Neuronal stem cell (in vitro differentiated cells): ENCODE measurements around the gene PGLYRP1.

Experiments used
- DNase-seq: peaks from one replicate; pipeline ENCODE4 v3.0.0-alpha.2; 2013; ENCODE audit warnings: low spot score
- H2AFZ ChIP-seq: one replicate; pipeline ENCODE4 v1.6.1; 2013; ENCODE audit warnings: mild to moderate bottlenecking, low read length, inconsistent platforms
- H2AK5ac ChIP-seq: 2 replicates; pipeline ENCODE4 v1.6.1; 2013; ENCODE audit warnings: low read depth, mild to moderate bottlenecking, inconsistent platforms, low read length, moderate library complexity, mixed read lengths
- H2BK120ac ChIP-seq: 2 replicates; pipeline ENCODE4 v1.6.1; 2013; ENCODE audit warnings: low read depth, mild to moderate bottlenecking, inconsistent platforms, low read length, moderate library complexity, mixed read lengths
- H2BK12ac ChIP-seq: one replicate; pipeline ENCODE4 v1.6.1; 2013; ENCODE audit warnings: low read length, inconsistent platforms
- H2BK15ac ChIP-seq: 2 replicates; pipeline ENCODE4 v1.6.1; 2013; ENCODE audit warnings: mild to moderate bottlenecking, low read length, inconsistent platforms, mixed read lengths
- H2BK5ac ChIP-seq: one replicate; pipeline ENCODE4 v1.6.1; 2013; ENCODE audit warnings: inconsistent platforms, mild to moderate bottlenecking, low read length, moderate library complexity
- H3K14ac ChIP-seq: one replicate; pipeline ENCODE4 v1.6.1; 2013; ENCODE audit warnings: low read length, inconsistent platforms
- H3K18ac ChIP-seq: 2 replicates; pipeline ENCODE4 v1.6.1; 2013; ENCODE audit warnings: low read length, inconsistent platforms
- H3K23ac ChIP-seq: 2 replicates; pipeline ENCODE4 v1.6.1; 2013; ENCODE audit warnings: low read depth, mild to moderate bottlenecking, mixed read lengths, low read length, inconsistent platforms; ENCODE audit not compliant: poor library complexity
- H3K27ac ChIP-seq: replicated peaks from 3 replicates; pipeline ENCODE4 v1.5.1; 2013; ENCODE audit warnings: low read length, inconsistent platforms
- H3K27me3 ChIP-seq, 3 experiments: 2 replicates each; pipeline ENCODE4 v1.6.1; 2013; ENCODE audit warnings: low read length in 3 of 3, mild to moderate bottlenecking in 2 of 3, inconsistent platforms in 1 of 3, low read depth in 1 of 3, mixed read lengths in 1 of 3, moderate library complexity in 1 of 3; ENCODE audit not compliant: control insufficient read depth in 3 of 3, insufficient read depth in 3 of 3
- H3K36me3 ChIP-seq, 2 donors: replicated peaks in 1 of 2; 2 replicates each; pipeline ENCODE4 v1.6.1; 2013; ENCODE audit warnings: low read length in 2 of 2; ENCODE audit not compliant: control insufficient read depth in 2 of 2, insufficient read depth in 2 of 2
- H3K4ac ChIP-seq: 2 replicates; pipeline ENCODE4 v1.6.1; 2013; ENCODE audit warnings: inconsistent platforms, mild to moderate bottlenecking, low read length, moderate library complexity
- H3K4me1 ChIP-seq, 2 donors: 1 replicate in 1 of 2; 2 replicates in 1 of 2; pipeline ENCODE4 v1.6.1; 2013; ENCODE audit warnings: low read length in 2 of 2, low read depth in 1 of 2; ENCODE audit not compliant: control insufficient read depth in 2 of 2, insufficient read depth in 1 of 2
- H3K4me2 ChIP-seq: one replicate; pipeline ENCODE4 v1.6.1; 2013; ENCODE audit warnings: mild to moderate bottlenecking, low read length, inconsistent platforms; ENCODE audit not compliant: insufficient read depth, poor library complexity, severe bottlenecking
- H3K4me3 ChIP-seq, 2 donors: 2 replicates each; pipeline ENCODE4 v1.5.1; 2013; ENCODE audit warnings: low read length in 2 of 2, mild to moderate bottlenecking in 2 of 2, inconsistent platforms in 1 of 2, moderate library complexity in 1 of 2
- H3K79me1 ChIP-seq: one replicate; pipeline ENCODE4 v1.6.1; 2013; ENCODE audit warnings: low read depth, mild to moderate bottlenecking, inconsistent platforms, low read length, moderate library complexity
- H3K9ac ChIP-seq: one replicate; pipeline ENCODE4 v1.6.1; 2013; ENCODE audit warnings: mild to moderate bottlenecking, low read depth, low read length, inconsistent platforms; ENCODE audit not compliant: poor library complexity
- H3K9me3 ChIP-seq, 2 donors: replicated peaks in 1 of 2; 2 replicates each; pipeline versions ENCODE3 to v1.6.1; 2013; ENCODE audit warnings: low read length in 2 of 2, mild to moderate bottlenecking in 2 of 2, inconsistent platforms in 1 of 2, low read depth in 1 of 2, mixed read lengths in 1 of 2, moderate library complexity in 1 of 2; ENCODE audit not compliant: control insufficient read depth in 2 of 2, insufficient read depth in 1 of 2
- H4K8ac ChIP-seq: one replicate; pipeline ENCODE4 v1.6.1; 2013; ENCODE audit warnings: low read depth, mild to moderate bottlenecking, inconsistent platforms, low read length, moderate library complexity
- H4K91ac ChIP-seq: one replicate; pipeline ENCODE4 v1.6.1; 2013; ENCODE audit warnings: low read length, low read depth, mild to moderate bottlenecking, inconsistent platforms; ENCODE audit not compliant: poor library complexity
- WGBS, 2 donors: extraction: QIAGEN DNeasy Blood & Tissue Kit; methylation state at CpG; one replicate each; pipeline ENCODE4 v1.1.7; 2013; ENCODE audit warnings: missing lambda C conversion rate in 2 of 2, mixed read lengths in 1 of 2; ENCODE audit not compliant: insufficient read length in 2 of 2, insufficient replicate concordance in 1 of 2; ENCODE audit errors: extremely low coverage in 2 of 2; 5-methylcytosine and 5-hydroxymethylcytosine counted together

Gene PGLYRP1

GRCh38 chr19:46006411-46006810, 16.4 kb downstream of the PGLYRP1 start:
- H2BK15ac ChIP-seq = peak overlapping the region; percentile 9
- H3K36me3 ChIP-seq = peaks cover 9 to 55% of the 10 kb centered on the region in 2 donors
- H3K4me3 ChIP-seq = no peak overlapping the region
- H4K91ac ChIP-seq = no peak overlapping the region
- no peak overlapping the region for H3K4me2 ChIP-seq
- no CpG with 5 or more reads among the region's 13 CpGs for WGBS, 2 donors
- no peak overlapping the region for H2AFZ ChIP-seq
- H3K9me3 ChIP-seq = peaks cover 0 to 1% of the 10 kb centered on the region in 2 donors
- no peak overlapping the region for H3K4ac ChIP-seq
- no peak overlapping the region for H3K14ac ChIP-seq
- H3K18ac ChIP-seq = no peak overlapping the region
- no peak overlapping the region for H2BK120ac ChIP-seq
- H3K79me1 ChIP-seq = peaks cover 1% of the 10 kb centered on the region
- no peaks in the 10 kb centered on the region for H3K27me3 ChIP-seq
- no peak overlapping the region for H3K27ac ChIP-seq
- H2AK5ac ChIP-seq = peak overlapping the region; percentile 47
- no peak for DNase-seq
- no peaks in the 10 kb centered on the region for H3K4me1 ChIP-seq
- H3K9ac ChIP-seq = no peak overlapping the region
- no peak overlapping the region for H3K23ac ChIP-seq
- H2BK12ac ChIP-seq = no peak overlapping the region
- no peak overlapping the region for H4K8ac ChIP-seq
- no peak overlapping the region for H2BK5ac ChIP-seq

- Histone ChIP-seq H2BK12ac (no peak overlapping the region), H2BK5ac (no peak overlapping the region), H4K8ac (no peak overlapping the region), H3K79me1 (peaks cover 5% of the 10 kb centered on the region), H3K4me1 (peaks cover 4 to 10% of the 10 kb centered on the region in 2 donors), H4K91ac (no peak overlapping the region), H3K4ac (no peak overlapping the region), H2AFZ (no peak overlapping the region), H3K4me3 (peak overlapping the region in 1 of 2 donors; percentile 53), H2BK120ac (no peak overlapping the region), H3K23ac (no peak overlapping the region), H3K4me2 (no peak overlapping the region), H3K27me3 (peaks cover 0 to 3% (median 0%) of the 10 kb centered on the region in 3 experiments), H3K14ac (no peak overlapping the region), H2BK15ac (no peak overlapping the region), H3K9me3 (no peaks in the 10 kb centered on the region), H3K27ac (no peak overlapping the region), H3K9ac (no peak overlapping the region), H2AK5ac (no peak overlapping the region), H3K18ac (no peak overlapping the region), H3K36me3 (peaks cover 3 to 38% of the 10 kb centered on the region in 2 donors)
- DNase-seq = no peak
- WGBS, 2 donors = no CpG with 5 or more reads among the region's 15 CpGs
These were observed 20.1 kb downstream of the PGLYRP1 start for GRCh38 chr19:46002678-46003275.

- Histone ChIP-seq H2BK5ac (no peak overlapping the region), H3K4me1 (peaks cover 8 to 14% of the 10 kb centered on the region in 2 donors), H3K14ac (peak overlapping the region; percentile 47), H3K9ac (no peak overlapping the region), H3K27ac (no peak overlapping the region), H3K18ac (peak overlapping the region; percentile 85), H2BK120ac (no peak overlapping the region), H2BK12ac (no peak overlapping the region), H3K79me1 (peaks cover 3% of the 10 kb centered on the region), H4K8ac (no peak overlapping the region), H3K4me3 (peak overlapping the region in 1 of 2 donors; percentile 74), H3K23ac (no peak overlapping the region), H2BK15ac (no peak overlapping the region), H3K36me3 (peaks cover 3 to 21% of the 10 kb centered on the region in 2 donors), H3K9me3 (no peaks in the 10 kb centered on the region), H2AFZ (no peak overlapping the region), H3K4me2 (peak overlapping the region; percentile 90), H2AK5ac (no peak overlapping the region), H4K91ac (no peak overlapping the region), H3K4ac (no peak overlapping the region), H3K27me3 (peaks cover 0 to 3% (median 0%) of the 10 kb centered on the region in 3 experiments)
- peak; percentile 40 for DNase-seq
- WGBS, 2 donors = no CpG with 5 or more reads among the region's 34 CpGs
These were observed 22.2 kb downstream of the PGLYRP1 start for GRCh38 chr19:46000491-46001246.

- no peak overlapping the region for H4K8ac ChIP-seq
- H3K18ac ChIP-seq = no peak overlapping the region
- H3K27ac ChIP-seq = no peak overlapping the region
- H2BK15ac ChIP-seq = peak overlapping the region; percentile 22
- WGBS, 2 donors = no CpG with 5 or more reads among the region's 14 CpGs
- H2BK5ac ChIP-seq = no peak overlapping the region
- no peak overlapping the region for H3K23ac ChIP-seq
- H2BK12ac ChIP-seq = no peak overlapping the region
- no peak overlapping the region for H4K91ac ChIP-seq
- peak overlapping the region; percentile 56 for H3K4me2 ChIP-seq
- no peak overlapping the region for H2AK5ac ChIP-seq
- peaks cover 0 to 3% (median 0%) of the 10 kb centered on the region in 3 experiments for H3K27me3 ChIP-seq
- H3K4me1 ChIP-seq = peaks cover 8 to 16% of the 10 kb centered on the region in 2 donors
- H3K9me3 ChIP-seq = no peaks in the 10 kb centered on the region
- H3K14ac ChIP-seq = no peak overlapping the region
- H3K36me3 ChIP-seq = peaks cover 3 to 16% of the 10 kb centered on the region in 2 donors
- no peak overlapping the region for H2AFZ ChIP-seq
- no peak overlapping the region for H3K4ac ChIP-seq
- peak overlapping the region in 1 of 2 donors; percentile 74 for H3K4me3 ChIP-seq
- DNase-seq = no peak
- H3K79me1 ChIP-seq = peaks cover 3% of the 10 kb centered on the region
- no peak overlapping the region for H3K9ac ChIP-seq
- H2BK120ac ChIP-seq = no peak overlapping the region
These were observed 23.2 kb downstream of the PGLYRP1 start for GRCh38 chr19:45999653-46000121.
